Cardiac fibroblast (primary cell): Measurements from ENCODE around the gene MAD1L1.

Experiments used
- DNase-seq, 2 donors: peaks; one replicate each; pipeline versions ENCODE4 v3.0.0 to v3.0.0-alpha.2; 2010; ENCODE audit warnings: low read depth in 2 of 2
- H3K4me3 ChIP-seq, 2 donors: replicated peaks in 1 of 2; 1 replicate in 1 of 2; 2 replicates in 1 of 2; pipeline ENCODE4 v1.5.1; 2011; ENCODE audit warnings: low read depth in 2 of 2, low read length in 2 of 2, mild to moderate bottlenecking in 2 of 2, moderate library complexity in 1 of 2
- TF ChIP-seq, protein P1 (sequence below): IDR thresholded peaks from one replicate; pipeline ENCODE4 v1.5.1; 2011; ENCODE audit warnings: low read depth, mild to moderate bottlenecking, low read length, inconsistent platforms

Gene MAD1L1

DNA sequence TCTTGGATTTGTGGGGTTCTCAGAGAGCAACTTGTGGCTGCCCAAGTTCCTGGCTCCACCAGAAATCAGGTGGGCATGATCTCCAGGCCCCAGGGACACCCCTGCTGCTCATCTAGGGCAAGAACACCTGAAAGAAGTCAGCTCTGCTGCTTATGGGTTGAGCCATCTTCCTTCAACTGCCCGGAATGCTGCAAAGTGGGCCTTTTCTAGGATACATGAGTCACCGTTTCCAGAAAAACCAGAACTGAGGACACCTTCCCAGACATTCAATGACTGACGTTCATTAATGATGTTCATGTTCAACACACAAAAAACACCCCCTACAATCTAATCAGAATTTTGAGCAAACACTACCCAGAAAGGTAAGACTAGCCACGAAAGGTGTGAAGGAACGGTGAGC, 98.0 kb downstream of the MAD1L1 start:
- DNase-seq, result no peak
- TF ChIP-seq, protein P1, sequence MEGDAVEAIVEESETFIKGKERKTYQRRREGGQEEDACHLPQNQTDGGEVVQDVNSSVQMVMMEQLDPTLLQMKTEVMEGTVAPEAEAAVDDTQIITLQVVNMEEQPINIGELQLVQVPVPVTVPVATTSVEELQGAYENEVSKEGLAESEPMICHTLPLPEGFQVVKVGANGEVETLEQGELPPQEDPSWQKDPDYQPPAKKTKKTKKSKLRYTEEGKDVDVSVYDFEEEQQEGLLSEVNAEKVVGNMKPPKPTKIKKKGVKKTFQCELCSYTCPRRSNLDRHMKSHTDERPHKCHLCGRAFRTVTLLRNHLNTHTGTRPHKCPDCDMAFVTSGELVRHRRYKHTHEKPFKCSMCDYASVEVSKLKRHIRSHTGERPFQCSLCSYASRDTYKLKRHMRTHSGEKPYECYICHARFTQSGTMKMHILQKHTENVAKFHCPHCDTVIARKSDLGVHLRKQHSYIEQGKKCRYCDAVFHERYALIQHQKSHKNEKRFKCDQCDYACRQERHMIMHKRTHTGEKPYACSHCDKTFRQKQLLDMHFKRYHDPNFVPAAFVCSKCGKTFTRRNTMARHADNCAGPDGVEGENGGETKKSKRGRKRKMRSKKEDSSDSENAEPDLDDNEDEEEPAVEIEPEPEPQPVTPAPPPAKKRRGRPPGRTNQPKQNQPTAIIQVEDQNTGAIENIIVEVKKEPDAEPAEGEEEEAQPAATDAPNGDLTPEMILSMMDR, result no peak

DNA sequence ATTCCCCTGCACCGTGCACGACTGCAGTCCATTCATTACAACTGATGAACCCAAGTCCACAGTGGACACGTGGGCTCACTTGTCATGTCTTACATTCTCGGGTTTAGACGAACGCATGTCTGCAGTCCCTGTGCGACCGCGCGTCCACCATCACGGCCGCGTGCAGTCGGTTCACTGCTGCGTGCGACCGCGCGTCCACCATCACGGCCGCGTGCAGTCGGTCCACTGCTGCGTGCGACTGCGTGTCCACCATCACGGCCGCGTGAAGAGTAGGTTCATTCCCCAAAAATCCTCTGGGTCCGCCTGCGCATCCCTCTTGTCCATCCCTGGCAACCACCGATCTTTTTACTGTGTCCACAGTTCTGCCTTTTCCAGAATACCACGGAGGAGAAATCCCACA, 100.5 kb downstream of the MAD1L1 start:
- TF ChIP-seq, protein P1, result no peak
- DNase-seq, result no peak
- H3K4me3 ChIP-seq, result no peak overlapping the region

More for the DNA sequence above, 98.0 kb downstream of the MAD1L1 start:
- H3K4me3 ChIP-seq, result no peak overlapping the region

DNA sequence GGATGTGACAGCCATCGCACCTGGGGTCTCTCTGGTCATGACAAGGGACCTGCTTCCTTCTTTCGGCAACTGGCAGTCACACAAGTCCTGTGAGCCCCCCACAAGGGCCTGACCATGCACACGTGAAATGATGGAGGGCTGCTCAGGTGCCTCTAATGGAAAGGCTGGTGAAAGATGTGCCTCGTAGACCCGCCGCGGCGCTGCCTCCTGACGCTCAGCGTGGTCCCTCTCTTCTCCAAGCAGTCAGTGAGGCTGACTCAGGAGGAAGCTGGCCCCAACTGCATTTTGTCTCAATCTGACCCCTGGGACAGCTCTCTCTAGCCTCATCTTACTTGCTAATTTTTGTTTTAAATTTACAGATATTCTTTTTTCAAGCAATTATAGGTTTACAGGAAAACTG, 100.9 kb downstream of the MAD1L1 start:
- DNase-seq, result no peak
- no peak overlapping the region for H3K4me3 ChIP-seq
- TF ChIP-seq, protein P1, result no peak

DNA sequence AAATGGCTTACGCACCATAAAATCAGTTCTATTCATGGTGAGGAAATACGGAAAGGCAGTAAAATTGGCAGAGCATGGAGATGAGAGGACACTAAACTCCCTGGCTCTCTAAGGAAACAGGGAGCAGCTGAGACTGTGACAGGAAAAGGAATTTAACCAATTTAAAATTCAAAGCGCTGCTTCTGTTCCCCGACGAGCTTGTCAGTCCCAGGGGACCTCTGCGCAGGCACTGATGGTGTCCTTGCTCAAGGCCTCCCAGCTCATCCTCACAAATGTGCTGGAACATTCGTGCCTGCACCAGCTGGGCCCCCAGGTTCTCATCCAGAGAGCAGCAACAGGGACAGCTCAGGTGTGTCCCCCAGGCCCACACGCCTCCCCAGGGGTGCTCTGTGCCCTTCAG, 101.4 kb downstream of the MAD1L1 start:
- TF ChIP-seq, protein P1, result no peak
- H3K4me3 ChIP-seq, result no peak overlapping the region
- DNase-seq, result no peak

DNA sequence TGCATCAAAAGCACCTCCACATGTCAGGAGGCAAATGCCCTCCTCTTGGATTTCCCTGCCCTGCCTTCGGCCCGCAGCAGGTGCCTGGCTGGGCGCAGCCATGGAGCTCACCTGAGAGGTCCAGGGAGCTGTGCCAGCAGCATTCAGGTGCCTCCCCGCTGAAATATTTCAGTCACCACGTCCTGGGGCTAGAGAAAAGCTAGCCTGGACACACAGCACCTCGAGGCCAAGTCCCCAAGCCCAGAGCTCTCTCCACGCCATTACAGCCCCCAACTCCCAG, 102.7 kb downstream of the MAD1L1 start:
- TF ChIP-seq, protein P1, result no peak
- no peak overlapping the region for H3K4me3 ChIP-seq
- no peak for DNase-seq

DNA sequence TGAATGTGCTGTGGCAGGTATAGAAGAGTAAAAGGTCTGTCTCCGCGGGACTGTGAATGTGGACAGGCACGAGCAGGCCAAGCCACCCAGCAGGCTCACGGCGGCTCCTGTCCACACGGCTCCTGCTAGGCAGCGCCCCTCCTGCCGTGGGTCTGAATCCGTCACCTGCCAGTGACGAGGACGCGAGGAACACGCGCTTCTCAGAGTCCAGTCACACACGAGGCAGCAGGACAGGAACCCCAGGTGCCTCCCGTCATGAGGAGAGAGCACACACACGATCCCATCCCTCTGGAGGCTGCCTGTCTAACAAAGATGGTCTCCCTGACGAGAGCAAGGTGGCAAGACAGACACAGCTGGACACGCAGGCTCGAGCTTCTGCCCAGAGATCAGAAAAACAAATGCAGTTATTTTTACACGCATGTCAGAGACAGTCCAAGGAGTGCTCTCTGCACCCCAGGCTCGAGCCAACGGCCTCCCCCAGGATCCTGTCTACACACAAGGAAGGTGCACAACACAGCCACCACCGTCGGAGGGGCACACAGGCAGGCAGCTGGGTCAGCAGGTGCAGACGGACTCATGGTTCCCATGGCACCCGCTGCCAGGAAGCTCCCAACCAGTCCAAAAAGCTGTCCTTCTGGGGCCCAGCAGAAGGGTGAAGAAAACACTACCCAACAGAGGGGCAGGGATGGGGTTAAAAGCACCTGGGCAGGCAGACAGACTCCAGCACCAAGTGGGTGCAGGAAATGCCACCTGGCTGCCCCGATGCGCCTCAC, 103.2 kb downstream of the MAD1L1 start:
- TF ChIP-seq, protein P1, result no peak
- DNase-seq, result no peak
- H3K4me3 ChIP-seq, result no peak overlapping the region
